Right cardiac atrium (tissue), 5 donors: ENCODE data around the gene ZNF618. TPM values are rescaled to one million over a fixed set of nuclear protein-coding genes. Genes with fewer than 3 reads are reported as not detected.

Experiments
- ATAC-seq, 2 donors: fragments of 200-7000 bp; cut with Tn5 transposase; one replicate each; pipeline versions ENCODE4 v1.8.0 to v1.9.1; 2020; ENCODE audit warnings: moderate library complexity in 2 of 2, mild to moderate bottlenecking in 1 of 2
- DNase-seq, 3 donors: peaks; one replicate each; pipeline ENCODE4 v3.0.0-alpha.2; 2020
- H3K27ac ChIP-seq: one replicate; pipeline ENCODE4 v1.5.1; 2013; ENCODE audit warnings: mild to moderate bottlenecking, low read length, control low read depth, moderate library complexity
- H3K27me3 ChIP-seq: one replicate; pipeline ENCODE4 v1.6.1; 2013; ENCODE audit not compliant: control insufficient read depth, insufficient read depth
- H3K4me1 ChIP-seq: one replicate; pipeline ENCODE4 v1.6.1; 2013; ENCODE audit warnings: low read length; ENCODE audit not compliant: control insufficient read depth, insufficient read depth
- H3K4me3 ChIP-seq: one replicate; pipeline ENCODE4 v1.5.1; 2013; ENCODE audit warnings: low read length, control low read depth
- H3K9me3 ChIP-seq: one replicate; pipeline ENCODE4 v1.6.1; 2013; ENCODE audit warnings: low read length; ENCODE audit not compliant: control insufficient read depth
- WGBS: extraction: QIAGEN DNeasy Blood & Tissue Kit; methylation state at CpG from one replicate; pipeline ENCODE4 v1.1.7; 2013; 5-methylcytosine and 5-hydroxymethylcytosine counted together
- intact Hi-C, 4 donors: fragments of 100-400 bp; cut with DNase I; formaldehyde crosslinking; loops; one replicate each; pipeline versions ENCODE4 v1.11.0 to v1.14.0; 2022 to 2023
- polyA plus RNA-seq: library from polyadenylated mRNA; stranded (reverse); fragments of 200-250 nt; gene quantifications from one replicate; pipeline ENCODE4 v1.2.3, GENCODE V29; 2013
- total RNA-seq, 4 donors: library from RNA; stranded (reverse); fragmentation: NEBNext Ultra II Directional; extraction: Animal tissue kit (Norgen Biotek cat#: 25700); gene quantifications; one replicate each; pipeline ENCODE4 v1.2.1, GENCODE V29; 2021
- donor health status: healthy with polysubstance abuse.
- donor health status: DM: no; HTN: yes; CAD: no.
- donor health status: DM: no; HTN: no; CAD: no.
- donor health status: DM: no; HTN: yes; CAD: no; lungs with severe emphysema.
- donor health status: DM: yes; HTN: yes; CAD: no.

The ZNF618 gene
- total and polyA plus RNA-seq, 5 donors: 1.4 to 3.3 (median 2.7) TPM

- no peak overlapping the region for H3K4me3 ChIP-seq
- no peaks in the 10 kb centered on the region for H3K4me1 ChIP-seq
- peak overlapping the region; percentile 37 for H3K27ac ChIP-seq
- DNase-seq (no peak), ATAC-seq (peak; percentile 52 to 54)
- intact Hi-C loops: no loop called here
- 15% methylated on average over 5 of the region's 5 CpGs for WGBS
- H3K9me3 ChIP-seq: no peaks in the 10 kb centered on the region
- H3K27me3 ChIP-seq: no peaks in the 10 kb centered on the region
Observed at GRCh38 chr9:114003758-114004157, 127.6 kb downstream of the ZNF618 start.

- intact Hi-C loops: no loop called here
Observed at GRCh38 chr9:114004221-114004716, 128.2 kb downstream of the ZNF618 start.

GRCh38 chr9:114005371-114006154 lies 129.5 kb downstream of the ZNF618 start:
- intact Hi-C loops: no loop called here
- Histone ChIP-seq H3K9me3 (no peaks in the 10 kb centered on the region), H3K27me3 (no peaks in the 10 kb centered on the region), H3K4me1 (no peaks in the 10 kb centered on the region), H3K27ac (no peak overlapping the region), H3K4me3 (no peak overlapping the region)
- WGBS: 88% methylated on average over 9 of the region's 9 CpGs
- ATAC-seq (no peak), DNase-seq (no peak)

More at GRCh38 chr9:114004221-114004716, 128.2 kb downstream of the ZNF618 start:
- Histone ChIP-seq H3K27ac (peak overlapping the region; percentile 37), H3K27me3 (no peaks in the 10 kb centered on the region), H3K4me3 (no peak overlapping the region), H3K4me1 (no peaks in the 10 kb centered on the region), H3K9me3 (no peaks in the 10 kb centered on the region)
- DNase-seq (peak; percentile 66 to 86 (median 85)), ATAC-seq (peak; percentile 90)
- 11% methylated on average over 15 of the region's 15 CpGs for WGBS

GRCh38 chr9:114006155-114006550 lies 130.0 kb downstream of the ZNF618 start:
- H3K9me3 ChIP-seq: no peaks in the 10 kb centered on the region
- DNase-seq (no peak), ATAC-seq (no peak)
- H3K27ac ChIP-seq: no peak overlapping the region
- 96% methylated on average over 4 of the region's 4 CpGs for whole genome bisulfite sequencing
- no peaks in the 10 kb centered on the region for H3K4me1 ChIP-seq
- H3K4me3 ChIP-seq: no peak overlapping the region
- intact Hi-C loops: no loop called here
- no peaks in the 10 kb centered on the region for H3K27me3 ChIP-seq

GRCh38 chr9:114006931-114007691 lies 131.0 kb downstream of the ZNF618 start:
- Histone ChIP-seq H3K27ac (no peak overlapping the region), H3K27me3 (no peaks in the 10 kb centered on the region), H3K9me3 (no peaks in the 10 kb centered on the region), H3K4me1 (no peaks in the 10 kb centered on the region), H3K4me3 (no peak overlapping the region)
- ATAC-seq: no peak
- WGBS: 87% methylated on average over 10 of the region's 10 CpGs
- DNase-seq: no peak
- intact Hi-C loops: no loop called here

- DNase-seq (no peak), ATAC-seq (no peak)
- Histone ChIP-seq H3K4me1 (no peaks in the 10 kb centered on the region), H3K4me3 (no peak overlapping the region), H3K27ac (no peak overlapping the region), H3K9me3 (no peaks in the 10 kb centered on the region), H3K27me3 (no peaks in the 10 kb centered on the region)
- intact Hi-C loops: no loop called here
- WGBS: 90% methylated on average over 18 of the region's 18 CpGs
Observed at GRCh38 chr9:114007991-114008666, 132.0 kb downstream of the ZNF618 start.

GRCh38 chr9:114008667-114009410 lies 132.7 kb downstream of the ZNF618 start:
- Histone ChIP-seq H3K27me3 (no peaks in the 10 kb centered on the region), H3K9me3 (no peaks in the 10 kb centered on the region), H3K4me3 (no peak overlapping the region), H3K4me1 (no peaks in the 10 kb centered on the region), H3K27ac (no peak overlapping the region)
- 93% methylated on average over 9 of the region's 9 CpGs for WGBS
- DNase-seq: no peak
- intact Hi-C loops: no loop called here
- ATAC-seq: no peak

- Histone ChIP-seq H3K4me1 (no peaks in the 10 kb centered on the region), H3K27me3 (no peaks in the 10 kb centered on the region), H3K4me3 (no peak overlapping the region), H3K9me3 (no peaks in the 10 kb centered on the region), H3K27ac (no peak overlapping the region)
- intact Hi-C loops: no loop called here
- no peak for DNase-seq
- 88% methylated on average over 9 of the region's 9 CpGs for WGBS
- ATAC-seq: no peak
Observed at GRCh38 chr9:114011313-114011712, 135.2 kb downstream of the ZNF618 start.

GRCh38 chr9:114012126-114012525 lies 136.0 kb downstream of the ZNF618 start:
- Histone ChIP-seq H3K27me3 (no peaks in the 10 kb centered on the region), H3K9me3 (no peaks in the 10 kb centered on the region), H3K27ac (no peak overlapping the region), H3K4me3 (no peak overlapping the region), H3K4me1 (no peaks in the 10 kb centered on the region)
- WGBS: 75% methylated on average over 2 of the region's 2 CpGs
- ATAC-seq (no peak), DNase-seq (no peak)
- intact Hi-C loops: no loop called here

- no peaks in the 10 kb centered on the region for H3K4me1 ChIP-seq
- no peak for ATAC-seq
Observed at GRCh38 chr9:114014044-114014443, 137.9 kb downstream of the ZNF618 start.

More at GRCh38 chr9:114014044-114014443, 137.9 kb downstream of the ZNF618 start:
- Histone ChIP-seq H3K4me3 (no peak overlapping the region), H3K27ac (no peak overlapping the region), H3K9me3 (no peaks in the 10 kb centered on the region), H3K27me3 (no peaks in the 10 kb centered on the region)
- intact Hi-C loops: no loop called here
- no peak for DNase-seq
